ENCODE measurements around the gene TRMT44.
"Not testable (repeated sequence)": the region's sequence is repeated elsewhere in the genome, so short reads cannot be mapped to it uniquely, and the experiment has no call there.

The TRMT44 gene

DNA sequence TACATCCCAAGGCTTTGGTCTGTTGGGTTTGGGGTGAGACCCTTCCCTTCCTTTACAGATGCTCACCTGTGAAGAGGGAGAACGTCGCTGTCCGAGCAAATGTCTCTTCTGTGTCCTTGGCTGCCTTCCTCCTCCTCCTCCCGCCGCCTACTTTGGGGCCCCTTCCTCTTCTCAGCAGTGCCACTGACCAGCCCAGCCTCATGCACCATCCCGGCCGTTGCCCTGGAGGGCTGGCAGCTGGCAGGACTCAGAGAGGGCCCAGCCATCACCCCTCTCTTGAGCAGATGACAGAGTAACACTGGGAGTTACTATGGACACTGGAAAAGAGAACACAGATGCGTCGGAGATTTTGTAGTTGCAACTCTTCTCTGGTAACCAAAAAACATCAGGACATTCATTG, 68.2 kb downstream of the TRMT44 start:
- DNase-seq (ENCODE audit: low read depth in 1 of 2, low spot score in 1 of 2) = no peak

DNA sequence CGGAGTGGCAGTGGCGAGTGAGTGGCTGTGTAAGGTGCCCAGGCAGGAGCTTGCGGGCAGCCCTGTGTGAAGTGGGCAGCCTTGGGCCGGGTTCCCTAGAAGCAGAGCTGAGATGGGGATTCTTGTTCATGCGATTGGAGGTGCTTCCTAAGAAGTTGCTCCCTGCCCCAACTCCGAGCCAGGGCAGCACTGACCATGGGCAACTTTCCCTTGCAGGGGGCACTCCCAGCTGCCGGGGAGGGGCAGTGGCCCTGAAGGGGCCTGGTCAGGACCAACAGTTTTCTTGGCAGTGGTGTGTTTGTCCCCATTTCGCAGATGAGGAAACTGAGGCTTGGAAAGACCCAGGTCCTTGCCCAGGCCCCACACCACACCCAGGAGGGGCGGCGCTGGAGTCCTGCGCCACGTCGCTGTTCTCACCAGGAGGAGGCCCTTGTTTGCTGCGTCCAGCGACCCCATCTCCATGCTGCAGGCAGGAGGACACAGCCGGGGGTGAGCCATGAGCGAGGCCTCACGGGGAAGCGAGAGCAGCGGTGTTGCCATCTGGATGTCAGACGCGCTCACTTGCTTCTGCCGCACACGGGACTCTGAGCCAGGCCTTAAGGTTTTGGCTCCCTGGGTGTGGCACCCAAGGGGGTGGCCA, 68.9 kb downstream of the TRMT44 start:
- DNase-seq (ENCODE audit: low read depth in 1 of 2, low spot score in 1 of 2) = no peak

DNA sequence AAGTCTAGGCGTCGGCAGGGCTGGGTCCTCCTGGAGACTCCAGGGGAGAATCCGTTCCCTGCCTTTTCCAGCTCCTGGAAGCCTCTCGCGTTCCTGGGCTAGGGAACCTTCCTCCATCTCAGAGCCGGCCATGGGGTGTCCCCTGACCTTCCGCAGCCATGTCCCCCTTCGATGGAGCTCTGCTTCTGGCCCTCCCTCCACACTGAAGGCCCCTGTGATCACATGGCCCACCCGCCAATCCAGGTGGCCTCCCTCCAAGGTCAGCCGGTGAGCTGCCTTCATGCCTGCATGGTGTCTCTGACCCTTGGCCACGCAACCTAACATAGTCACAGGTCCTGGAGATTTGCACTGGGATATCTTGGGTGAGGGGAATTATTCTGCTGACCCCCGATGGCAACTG, 69.6 kb downstream of the TRMT44 start:
- no peak for DNase-seq (ENCODE audit: low read depth in 1 of 2, low spot score in 1 of 2)

DNA sequence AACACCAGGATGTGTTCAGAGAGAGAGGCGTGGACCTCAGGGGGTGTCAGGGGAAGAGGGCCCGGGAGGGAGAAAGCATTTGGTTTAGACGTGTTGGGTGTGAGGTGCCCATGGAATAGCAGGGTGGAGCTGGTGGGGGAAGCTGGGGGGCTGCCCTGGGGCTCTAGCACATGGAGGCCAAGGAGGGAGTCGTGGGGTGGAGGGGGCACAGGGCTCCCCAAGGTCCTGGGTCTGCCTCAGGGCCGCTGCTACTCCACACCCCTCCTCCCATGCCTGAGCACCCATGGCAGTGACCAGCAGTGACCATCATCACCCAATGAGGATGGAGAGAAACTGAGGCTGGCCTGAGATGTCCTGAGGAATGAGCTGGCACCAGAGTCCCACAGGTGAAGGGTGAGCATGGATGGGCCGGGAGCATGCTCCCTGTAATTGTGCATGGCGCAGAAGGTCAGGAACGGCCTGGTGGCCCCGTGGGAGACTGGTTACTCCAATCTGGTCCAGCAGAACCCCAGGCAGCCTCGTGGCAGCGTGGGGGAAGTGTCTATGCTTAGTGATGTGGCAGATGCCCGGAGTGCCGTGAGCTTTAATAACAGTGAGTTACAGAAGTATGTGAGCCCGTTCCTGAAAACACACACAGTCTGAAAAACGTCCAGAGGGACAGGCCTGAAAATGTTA, 70.2 kb downstream of the TRMT44 start:
- no peak for DNase-seq (ENCODE audit: low read depth in 1 of 2, low spot score in 1 of 2)

DNA sequence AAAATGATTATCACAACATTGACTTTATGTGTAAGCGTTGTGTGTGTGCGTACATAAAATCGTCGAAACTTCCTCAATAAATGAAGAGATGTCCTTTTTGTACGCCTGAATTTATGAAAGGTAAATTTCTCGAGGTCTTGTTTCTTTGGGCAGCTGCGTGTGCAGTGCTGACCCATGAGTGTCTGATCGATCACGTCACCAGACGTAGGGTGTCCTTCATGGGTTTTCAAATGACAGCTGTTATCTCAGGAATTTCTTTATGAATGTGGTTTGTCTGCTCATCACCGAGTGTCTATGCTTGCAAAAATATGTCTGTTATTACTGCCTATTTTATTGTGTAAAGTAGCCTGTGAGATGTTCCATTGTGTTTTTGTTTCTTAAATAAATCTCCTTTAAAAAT, 71.9 kb downstream of the TRMT44 start:
- no peak for DNase-seq (ENCODE audit: low read depth in 1 of 2, low spot score in 1 of 2)

DNA sequence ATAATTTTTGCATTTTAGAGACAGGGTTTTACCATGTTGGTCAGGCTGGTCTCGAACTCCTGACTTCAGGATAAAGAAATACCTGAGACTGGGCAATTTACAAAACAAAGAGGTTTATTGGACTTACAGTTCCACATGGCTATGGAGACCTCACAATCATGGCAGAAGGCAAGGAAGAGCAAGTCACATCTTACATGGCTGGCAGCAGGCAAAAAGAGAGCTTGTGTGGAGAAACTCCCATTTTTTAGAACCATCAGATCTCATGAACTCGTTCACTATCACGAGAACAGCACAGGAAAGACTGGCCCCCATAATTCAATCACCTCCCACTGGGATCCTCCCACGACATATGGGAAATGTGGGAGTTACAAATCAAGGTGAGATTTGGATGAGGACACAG, 72.5 kb downstream of the TRMT44 start:
- not testable (repeated sequence) for DNase-seq (ENCODE audit: low read depth in 1 of 2, low spot score in 1 of 2)

DNA sequence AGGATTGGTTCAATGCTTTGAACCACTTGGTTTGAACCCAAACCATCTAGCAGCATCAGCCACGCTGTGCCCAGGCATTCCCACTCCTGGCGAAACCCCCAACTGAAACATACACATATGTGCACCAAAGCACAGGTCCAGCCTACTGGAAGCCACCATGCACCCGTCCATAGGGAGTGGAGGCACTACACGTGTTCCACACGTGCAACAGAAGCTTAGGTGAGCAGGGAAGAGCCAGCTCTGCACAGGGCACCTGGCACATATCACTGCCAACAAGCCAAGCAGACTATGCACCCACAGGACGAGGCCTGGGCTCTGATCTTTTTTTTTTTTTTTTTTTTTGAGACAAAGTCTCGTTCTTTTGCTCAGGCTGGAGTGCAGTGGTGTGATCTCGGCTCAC, 73.4 kb downstream of the TRMT44 start:
- no peak for DNase-seq (ENCODE audit: low read depth in 1 of 2, low spot score in 1 of 2)

DNA sequence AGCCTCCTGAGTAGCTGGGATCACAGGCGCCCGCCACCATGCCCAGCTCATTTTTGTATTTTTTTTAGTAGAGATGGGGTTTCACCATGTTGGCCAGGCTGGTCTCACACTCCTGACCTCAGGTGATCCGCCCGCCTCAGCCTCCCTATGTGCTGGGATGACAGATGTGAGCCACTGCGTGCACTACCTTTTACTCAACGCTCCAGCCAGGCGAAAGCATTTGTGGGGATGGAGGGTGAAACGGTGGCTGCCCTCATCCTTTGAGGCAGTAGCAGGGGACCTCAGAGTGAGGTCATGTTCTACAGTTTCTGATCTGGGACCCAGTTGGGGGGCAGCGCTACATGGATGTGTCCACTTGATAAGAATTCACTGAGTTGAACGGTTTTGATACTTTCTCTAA, 73.8 kb downstream of the TRMT44 start:
- DNase-seq (ENCODE audit: low read depth in 1 of 2, low spot score in 1 of 2) = no peak

DNA sequence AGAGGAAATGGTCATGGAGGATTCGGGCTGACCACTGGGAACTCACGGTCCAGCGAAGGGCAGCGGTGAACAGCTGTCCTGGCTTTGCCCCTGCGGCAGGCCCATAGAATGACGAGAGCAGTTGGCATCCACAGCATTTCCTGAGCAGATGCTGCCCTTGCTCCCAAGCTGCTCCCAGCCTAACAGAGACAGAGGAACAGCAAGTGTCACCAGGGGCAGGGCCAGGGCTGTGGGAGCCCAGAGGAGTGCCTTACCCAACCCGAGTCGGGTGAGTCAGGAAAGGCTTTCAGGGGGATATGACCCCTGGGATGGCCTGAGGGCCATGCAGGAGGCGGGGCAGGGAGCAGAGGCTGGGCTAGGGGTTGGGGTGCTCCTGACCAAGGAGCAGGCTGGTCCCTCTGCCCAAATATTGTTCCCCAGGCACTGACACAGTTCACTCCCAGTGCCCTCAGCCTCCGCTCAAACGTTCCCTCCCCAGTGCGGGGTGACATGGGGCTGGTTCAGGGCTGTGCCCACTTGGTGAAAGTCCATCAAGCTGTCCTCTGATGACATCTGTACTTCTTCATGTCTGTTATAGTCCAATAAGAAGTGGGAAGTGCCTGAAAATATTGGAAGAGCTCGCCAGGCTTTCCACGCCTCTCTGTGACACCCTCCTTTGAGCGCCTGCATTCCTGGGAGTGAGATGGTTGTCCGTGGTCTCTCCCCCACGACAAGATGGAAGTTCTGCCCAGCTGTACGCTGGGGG, 74.9 kb downstream of the TRMT44 start:
- DNase-seq (ENCODE audit: low read depth in 1 of 2, low spot score in 1 of 2) = no peak

DNA sequence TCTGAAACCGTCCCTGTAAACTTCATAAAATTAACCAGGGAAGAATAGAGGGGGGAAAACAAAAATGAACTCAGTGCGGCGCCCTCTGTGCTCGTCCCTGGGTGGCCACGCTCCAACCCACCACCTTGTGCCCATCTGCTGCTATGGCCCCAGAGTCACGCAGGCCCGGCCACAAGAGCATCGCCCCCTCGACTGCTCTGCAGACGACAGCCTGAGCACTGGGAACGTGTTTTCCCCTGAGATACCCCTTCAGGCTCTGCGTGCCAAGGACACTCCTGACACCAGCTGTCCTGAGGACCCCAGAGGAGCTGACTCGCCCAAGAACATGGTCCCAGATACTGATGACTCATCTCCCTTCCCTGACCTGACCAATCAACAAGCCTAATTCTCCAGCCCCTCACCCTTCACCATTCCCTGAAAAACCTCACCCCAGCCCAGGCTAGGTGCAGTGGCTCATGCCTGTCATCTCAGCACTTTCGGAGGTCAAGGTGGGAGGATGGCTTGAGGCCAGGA, 75.5 kb downstream of the TRMT44 start:
- DNase-seq (ENCODE audit: low read depth in 1 of 2, low spot score in 1 of 2) = no peak

DNA sequence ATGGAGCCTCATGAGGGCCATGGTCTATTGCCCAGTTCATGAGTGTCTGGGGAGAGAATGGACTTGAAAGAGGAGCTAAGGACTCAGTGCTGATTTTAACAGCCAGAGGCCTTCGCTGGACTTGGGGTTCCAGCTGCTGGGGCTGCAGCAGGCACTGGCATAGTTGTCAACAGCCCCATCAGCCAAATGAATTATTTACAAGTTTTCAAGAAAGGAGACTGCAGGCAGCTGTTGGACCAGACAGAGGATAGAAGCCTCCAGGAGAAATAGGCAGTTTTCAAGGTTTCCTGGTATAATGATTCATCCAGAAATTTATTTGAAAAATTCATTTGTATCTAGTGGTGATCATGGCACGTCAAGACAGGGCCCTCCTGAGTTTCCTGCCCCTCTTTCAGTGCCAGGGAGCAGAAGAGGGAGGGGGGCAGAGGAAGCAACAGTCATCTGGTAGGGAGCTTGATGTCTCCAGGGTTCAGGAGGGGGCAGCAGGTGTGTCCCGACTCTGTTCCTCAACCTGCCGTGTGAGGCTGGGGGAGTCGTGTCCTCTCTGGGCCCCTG, 76.5 kb downstream of the TRMT44 start:
- DNase-seq (ENCODE audit: low read depth in 1 of 2, low spot score in 1 of 2) = no peak

DNA sequence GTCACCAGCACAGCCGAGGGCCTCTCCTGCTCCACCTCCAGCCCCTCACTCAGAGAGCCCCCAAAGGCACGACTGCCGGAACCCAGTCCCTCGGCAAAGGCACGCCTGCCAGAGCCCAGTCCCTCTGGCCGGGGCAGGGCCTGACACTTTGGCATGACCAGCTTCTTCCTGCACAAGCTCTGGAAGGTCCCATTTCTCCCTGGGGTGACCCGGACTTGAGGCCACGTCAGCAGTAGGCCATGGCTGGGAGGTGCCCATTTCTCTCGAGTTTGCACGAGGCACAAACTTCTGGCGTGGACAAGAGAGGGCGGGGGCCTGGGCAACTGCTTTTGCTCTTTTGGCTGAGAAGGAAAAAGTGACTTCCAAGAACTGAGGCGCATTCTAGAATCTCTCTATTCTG, 77.4 kb downstream of the TRMT44 start:
- DNase-seq (ENCODE audit: low read depth in 1 of 2, low spot score in 1 of 2) = no peak

DNA sequence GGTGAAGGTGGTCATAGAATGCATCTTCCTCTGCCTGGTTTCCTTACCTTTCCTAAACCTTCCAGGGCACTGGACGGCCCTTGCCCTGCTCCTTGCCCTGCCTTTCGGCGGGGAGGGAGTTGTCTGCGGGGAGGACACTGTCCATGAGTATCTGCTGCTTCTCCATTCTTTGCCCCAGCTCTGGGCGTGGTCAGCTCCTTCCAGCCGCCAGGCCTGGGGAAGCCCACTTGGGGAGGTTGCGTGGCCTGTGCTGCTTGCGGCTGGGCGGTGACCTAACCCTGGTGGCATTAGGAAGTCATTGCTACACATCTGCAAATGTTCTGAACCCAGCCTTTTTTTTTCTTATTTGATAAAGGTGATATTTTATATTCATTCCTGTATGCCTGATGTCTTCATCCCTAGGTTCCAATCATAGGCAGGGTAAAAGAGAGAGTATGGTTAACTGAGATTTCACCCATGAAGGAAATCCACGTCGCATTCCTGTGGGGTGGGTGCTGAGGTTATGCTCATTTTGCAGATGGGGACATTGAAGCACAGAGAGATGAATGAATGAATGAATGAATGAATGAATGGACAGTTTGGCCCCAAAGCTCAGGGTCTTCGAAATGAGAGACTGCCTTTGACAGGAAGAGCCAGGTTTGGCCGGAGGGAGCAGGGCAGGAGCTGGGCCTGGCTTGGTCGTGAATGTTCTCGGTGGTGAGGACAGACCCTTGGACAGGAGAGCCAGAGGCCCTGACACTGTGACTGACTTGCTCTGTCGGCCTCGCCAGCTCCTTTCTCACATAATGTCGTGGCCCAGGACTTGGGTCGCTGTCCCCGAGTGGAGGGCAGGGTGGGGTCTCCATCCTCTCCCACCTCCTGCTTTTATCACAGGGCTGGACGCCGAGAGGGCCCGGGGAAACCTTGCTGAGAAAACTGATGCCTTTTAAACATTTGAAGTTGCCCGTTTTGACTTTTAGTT, 81.9 kb downstream of the TRMT44 start:
- DNase-seq (ENCODE audit: low read depth in 1 of 2, low spot score in 1 of 2) = no peak

DNA sequence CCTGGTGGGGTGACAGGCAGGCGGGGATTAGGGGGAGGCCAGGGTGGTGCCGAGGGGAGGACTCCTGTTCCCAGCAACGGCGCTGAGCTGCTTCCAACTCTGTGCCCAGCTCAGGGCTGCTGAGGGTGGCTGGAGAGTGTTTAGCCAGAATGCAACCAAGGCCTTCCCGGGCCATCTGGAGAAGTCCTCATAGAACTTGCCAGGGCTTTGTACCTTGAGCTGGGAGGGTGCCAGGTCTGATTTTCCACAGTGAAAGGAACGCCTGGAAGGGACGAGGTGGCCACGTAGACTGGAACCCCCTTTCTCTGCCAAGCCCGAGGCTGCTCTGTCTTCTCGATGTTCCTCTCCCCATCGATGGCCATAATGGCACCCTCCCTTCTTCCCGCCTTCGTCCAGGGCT, 82.6 kb downstream of the TRMT44 start:
- DNase-seq (ENCODE audit: low read depth in 1 of 2, low spot score in 1 of 2) = no peak

DNA sequence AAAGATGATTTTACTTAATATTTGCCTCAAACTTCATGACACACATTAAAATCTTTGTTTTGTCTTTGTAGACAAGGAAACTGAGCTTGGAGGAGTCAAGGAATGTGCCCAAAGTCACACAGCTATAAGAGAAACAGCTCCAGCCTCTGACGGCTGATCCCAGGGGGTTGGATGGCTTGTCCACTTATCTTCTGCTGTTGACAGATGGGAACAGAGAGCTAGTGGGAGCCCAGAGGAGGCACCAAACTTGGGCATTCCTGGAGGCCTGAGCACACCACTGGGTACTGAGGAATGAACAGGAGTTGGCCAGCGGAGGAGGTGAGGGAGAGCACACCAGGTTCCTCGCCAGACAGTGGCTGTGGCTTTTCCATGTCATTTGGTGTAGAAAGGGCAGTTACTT, 83.2 kb downstream of the TRMT44 start:
- no peak for DNase-seq (ENCODE audit: low read depth in 1 of 2, low spot score in 1 of 2)

DNA sequence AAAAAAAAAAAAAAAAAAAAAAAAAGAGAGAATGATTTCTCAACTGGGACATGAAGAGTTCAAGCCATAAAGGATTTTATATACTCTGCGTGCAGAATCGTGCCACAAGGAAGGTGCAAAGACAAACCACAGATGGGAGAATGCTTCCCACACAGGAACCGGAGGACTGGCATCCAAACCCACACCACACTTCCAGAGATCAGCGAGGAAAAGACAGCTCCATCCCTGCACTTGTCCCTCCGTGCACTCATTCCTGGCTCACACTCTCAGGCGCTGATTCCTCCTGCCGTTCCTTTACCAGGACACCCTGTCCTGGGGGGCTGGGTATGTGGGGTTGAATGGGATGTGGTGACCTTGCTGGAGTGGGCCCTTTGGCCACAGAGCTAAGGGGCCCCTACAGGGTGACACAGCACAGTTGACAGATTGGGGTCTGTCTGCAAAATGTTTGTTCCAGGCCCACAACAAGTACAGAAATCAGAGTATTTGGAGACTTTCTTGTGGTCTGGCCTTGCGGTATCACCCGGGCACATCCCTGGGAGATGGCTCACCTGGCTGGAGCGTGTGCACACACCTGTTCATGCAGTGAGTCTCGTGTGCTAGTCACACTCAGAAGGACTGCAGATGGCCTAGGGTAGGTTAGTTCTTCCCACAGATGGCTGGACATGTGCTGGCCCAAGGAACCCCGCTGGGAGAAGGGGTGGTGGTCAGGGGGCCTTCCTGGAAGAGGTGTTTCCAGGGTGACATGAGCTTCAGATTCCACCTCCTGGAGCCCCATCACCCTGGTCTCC, 84.2 kb downstream of the TRMT44 start:
- no peak for DNase-seq (ENCODE audit: low read depth in 1 of 2, low spot score in 1 of 2)

DNA sequence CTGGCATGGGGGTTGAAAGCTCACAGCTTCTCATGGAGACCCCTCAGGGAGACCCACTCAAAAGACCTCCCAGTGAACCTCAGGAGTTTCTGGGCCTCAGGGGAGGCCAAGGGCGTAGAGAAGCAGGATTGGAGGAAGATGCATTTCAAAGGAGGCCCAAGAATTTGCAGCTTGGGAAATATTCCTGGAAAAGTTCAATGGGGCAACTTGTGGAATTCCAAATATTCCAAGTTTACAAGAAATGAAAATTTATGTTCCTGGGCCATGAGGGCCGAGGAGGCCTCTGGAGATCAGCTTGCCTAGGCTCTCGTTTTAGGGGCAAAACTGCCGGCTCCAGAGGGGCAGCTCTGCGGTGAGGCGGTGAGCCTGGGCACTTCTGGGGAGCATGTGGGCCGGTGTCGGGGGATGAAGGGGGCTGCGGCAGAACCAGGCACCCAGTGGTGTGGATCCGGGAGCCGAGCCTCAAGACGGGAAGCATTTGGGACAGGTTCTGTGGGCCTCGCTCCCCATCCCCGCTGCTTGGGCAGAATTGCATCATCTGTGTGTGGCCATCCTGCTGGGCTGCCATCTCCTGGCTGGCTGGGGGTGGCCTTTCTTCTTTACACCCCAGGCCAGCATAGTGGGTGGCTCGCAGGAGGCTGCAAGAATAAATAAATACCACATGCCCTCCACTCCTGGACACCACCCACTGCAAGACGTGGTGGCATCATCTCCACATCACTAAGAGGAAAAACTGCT, 85.0 kb downstream of the TRMT44 start:
- DNase-seq (ENCODE audit: low read depth in 1 of 2, low spot score in 1 of 2) = no peak
